GM19023 (cell line): Measurements from ENCODE around the gene CSF1R.

Source experiments
- ATAC-seq: cut with Tn5 transposase; IDR thresholded peaks from one replicate; pipeline ENCODE4 v1.9.1; 2021; ENCODE audit warnings: mild to moderate bottlenecking, moderate library complexity; ENCODE audit not compliant: unreplicated experiment

Gene CSF1R

GRCh38 chr5:150121448-150122157 lies 35.2 kb upstream of the CSF1R start:
- ATAC-seq, result no peak

GRCh38 chr5:150120617-150121447 lies 34.5 kb upstream of the CSF1R start:
- no peak for ATAC-seq

GRCh38 chr5:150120062-150120441 lies 33.7 kb upstream of the CSF1R start:
- no peak for ATAC-seq

- ATAC-seq, result no peak
Measured at GRCh38 chr5:150119421-150120061, 33.2 kb upstream of the CSF1R start.

GRCh38 chr5:150118561-150119229 lies 32.3 kb upstream of the CSF1R start:
- ATAC-seq, result no peak

GRCh38 chr5:150117945-150118560 lies 31.7 kb upstream of the CSF1R start:
- no peak for ATAC-seq

- no peak for ATAC-seq
Measured at GRCh38 chr5:150116667-150117400, 30.5 kb upstream of the CSF1R start.

GRCh38 chr5:150114773-150115408 lies 28.5 kb upstream of the CSF1R start:
- ATAC-seq, result no peak

GRCh38 chr5:150114102-150114641 lies 27.8 kb upstream of the CSF1R start:
- no peak for ATAC-seq

- ATAC-seq, result no peak
Measured at GRCh38 chr5:150113047-150113744, 26.8 kb upstream of the CSF1R start.

GRCh38 chr5:150112201-150113046 lies 26.1 kb upstream of the CSF1R start:
- ATAC-seq, result no peak

GRCh38 chr5:150111122-150111521 lies 24.8 kb upstream of the CSF1R start:
- no peak for ATAC-seq

GRCh38 chr5:150109921-150110320 lies 23.6 kb upstream of the CSF1R start:
- no peak for ATAC-seq

GRCh38 chr5:150108711-150109514 lies 22.6 kb upstream of the CSF1R start:
- no peak for ATAC-seq

- no peak for ATAC-seq
Measured at GRCh38 chr5:150107909-150108447, 21.6 kb upstream of the CSF1R start.

- ATAC-seq, result no peak
Measured at GRCh38 chr5:150106674-150107426, 20.5 kb upstream of the CSF1R start.
